ENCODE measurements around the gene DCLK3.

DCLK3 gene, protein sequence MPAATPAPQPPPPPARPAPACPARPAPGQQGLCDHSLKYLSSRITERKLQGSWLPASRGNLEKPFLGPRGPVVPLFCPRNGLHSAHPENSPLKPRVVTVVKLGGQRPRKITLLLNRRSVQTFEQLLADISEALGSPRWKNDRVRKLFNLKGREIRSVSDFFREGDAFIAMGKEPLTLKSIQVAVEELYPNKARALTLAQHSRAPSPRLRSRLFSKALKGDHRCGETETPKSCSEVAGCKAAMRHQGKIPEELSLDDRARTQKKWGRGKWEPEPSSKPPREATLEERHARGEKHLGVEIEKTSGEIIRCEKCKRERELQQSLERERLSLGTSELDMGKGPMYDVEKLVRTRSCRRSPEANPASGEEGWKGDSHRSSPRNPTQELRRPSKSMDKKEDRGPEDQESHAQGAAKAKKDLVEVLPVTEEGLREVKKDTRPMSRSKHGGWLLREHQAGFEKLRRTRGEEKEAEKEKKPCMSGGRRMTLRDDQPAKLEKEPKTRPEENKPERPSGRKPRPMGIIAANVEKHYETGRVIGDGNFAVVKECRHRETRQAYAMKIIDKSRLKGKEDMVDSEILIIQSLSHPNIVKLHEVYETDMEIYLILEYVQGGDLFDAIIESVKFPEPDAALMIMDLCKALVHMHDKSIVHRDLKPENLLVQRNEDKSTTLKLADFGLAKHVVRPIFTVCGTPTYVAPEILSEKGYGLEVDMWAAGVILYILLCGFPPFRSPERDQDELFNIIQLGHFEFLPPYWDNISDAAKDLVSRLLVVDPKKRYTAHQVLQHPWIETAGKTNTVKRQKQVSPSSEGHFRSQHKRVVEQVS

DNA sequence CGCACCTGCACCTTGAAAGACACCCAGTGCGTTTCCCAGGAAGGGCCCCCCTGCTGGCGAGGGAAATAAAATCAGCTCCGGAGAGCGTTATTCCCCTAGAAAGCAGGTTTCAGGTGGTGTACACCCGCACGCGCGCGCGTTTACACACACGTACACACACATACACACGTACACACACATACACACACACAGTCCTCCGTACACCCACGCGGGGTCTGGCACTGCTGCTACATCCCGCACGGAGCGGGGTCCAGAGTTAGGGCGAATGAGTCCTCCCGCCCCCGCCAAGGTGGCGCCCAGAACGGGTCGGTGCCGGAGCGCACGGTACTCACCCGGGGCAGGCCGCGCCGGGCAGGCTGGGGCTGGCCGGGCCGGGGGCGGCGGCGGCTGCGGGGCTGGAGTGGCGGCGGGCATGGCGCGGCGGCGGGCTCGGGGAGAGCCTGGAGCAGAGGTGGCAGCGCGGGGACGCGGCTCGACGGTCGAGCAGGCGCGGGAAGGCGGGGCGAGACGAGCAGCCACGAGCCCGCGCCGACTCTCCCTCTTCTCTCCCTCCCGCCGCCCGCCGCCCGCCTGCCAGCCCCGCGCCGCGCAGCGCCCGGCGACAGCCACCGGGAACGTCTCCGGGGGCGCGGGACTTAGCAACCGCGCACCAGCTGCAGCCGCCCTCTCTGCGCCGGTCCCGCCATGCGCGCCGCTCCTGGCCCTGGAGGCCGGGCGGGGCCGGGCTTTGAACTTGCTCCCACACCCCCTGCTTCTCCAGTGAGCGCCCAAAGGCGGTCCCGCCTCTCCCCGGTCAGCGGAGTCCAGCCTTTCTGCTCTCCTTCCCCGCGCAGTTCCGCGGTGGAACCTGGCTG, at the start of gene DCLK3:
Gene DCLK3 (minus strand): TSS at position 704 of the 854 bp plus-strand sequence. CDS start 290 bp downstream, at position 414.
- DNase-seq, result no peak

DNA sequence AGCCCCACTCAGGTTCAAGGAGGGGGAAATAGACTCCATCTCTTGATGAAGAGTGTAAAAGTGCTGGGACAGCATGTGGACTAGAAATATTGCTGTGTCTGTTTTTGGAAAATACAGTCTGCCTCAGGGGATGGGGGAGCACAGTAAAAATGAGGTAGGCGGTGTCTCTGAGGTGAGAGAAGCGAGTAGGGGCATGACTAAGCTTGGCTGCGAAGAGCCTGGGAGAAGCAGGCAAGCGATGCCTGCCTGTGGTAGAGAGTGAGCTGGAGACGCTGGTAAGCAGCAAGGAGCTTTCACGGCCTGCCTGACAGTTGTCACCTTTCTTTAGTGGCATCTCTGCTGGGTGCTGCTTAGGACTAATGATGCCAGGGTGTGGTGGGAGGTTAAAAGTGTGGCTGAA, 49.0 kb upstream of the DCLK3 start:
- no peak for DNase-seq

DNA sequence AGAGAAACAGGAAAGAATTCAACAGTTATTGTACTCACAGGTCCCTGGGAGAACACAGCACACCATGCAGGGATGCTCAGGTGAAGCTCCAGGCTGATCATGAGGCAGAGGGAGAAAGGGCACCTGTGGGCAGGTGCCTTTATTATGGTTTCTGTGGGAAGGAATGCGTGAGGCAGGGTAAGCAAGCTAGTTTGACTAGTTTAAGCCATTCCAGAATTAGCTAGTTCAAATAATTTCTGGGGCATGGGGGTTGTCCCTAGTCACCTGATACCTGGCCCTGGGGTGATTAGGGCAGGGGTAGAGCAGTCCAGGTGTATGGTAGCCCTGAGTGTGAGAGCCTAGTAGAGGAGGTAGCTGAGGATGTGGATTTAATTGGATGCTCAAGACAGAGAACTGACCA, 47.9 kb upstream of the DCLK3 start:
- DNase-seq, result no peak

DNA sequence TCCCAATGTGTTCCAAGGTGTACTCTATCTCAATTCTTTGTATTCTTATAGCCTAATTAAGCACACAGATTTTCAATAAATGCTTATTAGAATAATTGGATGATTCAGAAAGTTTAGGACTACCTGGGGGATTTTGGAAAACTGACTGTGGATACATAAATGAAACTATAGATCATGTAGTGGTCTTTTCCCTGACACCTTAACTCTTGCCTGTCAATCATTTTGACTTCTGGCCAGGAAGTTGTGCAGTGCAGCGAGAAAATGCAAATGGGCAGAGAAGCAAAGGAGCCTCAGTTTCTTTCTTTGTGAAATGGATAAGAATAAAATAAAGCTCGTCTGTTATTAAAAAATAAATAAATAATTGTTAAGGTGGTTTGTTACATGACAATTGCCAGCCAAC, 47.4 kb upstream of the DCLK3 start:
- DNase-seq, result no peak

DNA sequence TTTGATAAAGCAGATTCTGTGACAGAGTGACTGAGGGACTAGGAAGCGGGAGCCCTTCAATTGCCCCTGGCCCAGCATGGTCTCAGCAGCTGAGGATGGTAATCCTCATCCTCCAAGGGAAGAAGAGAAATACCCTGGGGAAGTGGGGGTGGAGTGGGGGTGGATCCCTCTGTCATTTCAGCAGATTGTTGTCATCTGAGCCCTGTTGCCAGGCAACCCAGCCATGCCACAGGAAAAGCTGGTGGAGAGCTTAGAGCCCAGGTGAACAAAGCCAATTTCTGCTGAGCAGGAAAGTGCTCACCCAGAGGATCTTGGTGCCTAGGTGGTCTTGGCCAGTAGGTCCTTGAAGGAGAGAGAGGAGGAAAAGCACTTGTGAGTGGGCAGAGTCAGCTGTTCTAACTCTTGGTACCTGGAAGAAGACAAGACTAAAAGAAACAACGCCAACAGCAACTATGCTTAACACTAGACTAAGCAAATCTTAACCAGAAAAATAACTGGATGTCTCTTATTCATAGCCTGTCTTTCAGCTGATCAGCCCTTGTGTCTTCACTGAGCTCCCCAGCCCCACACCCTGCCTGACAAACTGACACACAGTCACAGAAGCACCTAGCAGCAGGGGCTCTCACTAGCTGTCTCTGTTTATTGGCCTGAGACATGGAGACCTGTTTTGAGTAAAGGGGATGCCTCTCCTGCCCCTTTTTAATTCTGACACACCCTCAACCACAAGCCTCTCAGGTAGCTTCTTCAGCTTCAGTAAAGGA, 40.1 kb upstream of the DCLK3 start:
- no peak for DNase-seq

DNA sequence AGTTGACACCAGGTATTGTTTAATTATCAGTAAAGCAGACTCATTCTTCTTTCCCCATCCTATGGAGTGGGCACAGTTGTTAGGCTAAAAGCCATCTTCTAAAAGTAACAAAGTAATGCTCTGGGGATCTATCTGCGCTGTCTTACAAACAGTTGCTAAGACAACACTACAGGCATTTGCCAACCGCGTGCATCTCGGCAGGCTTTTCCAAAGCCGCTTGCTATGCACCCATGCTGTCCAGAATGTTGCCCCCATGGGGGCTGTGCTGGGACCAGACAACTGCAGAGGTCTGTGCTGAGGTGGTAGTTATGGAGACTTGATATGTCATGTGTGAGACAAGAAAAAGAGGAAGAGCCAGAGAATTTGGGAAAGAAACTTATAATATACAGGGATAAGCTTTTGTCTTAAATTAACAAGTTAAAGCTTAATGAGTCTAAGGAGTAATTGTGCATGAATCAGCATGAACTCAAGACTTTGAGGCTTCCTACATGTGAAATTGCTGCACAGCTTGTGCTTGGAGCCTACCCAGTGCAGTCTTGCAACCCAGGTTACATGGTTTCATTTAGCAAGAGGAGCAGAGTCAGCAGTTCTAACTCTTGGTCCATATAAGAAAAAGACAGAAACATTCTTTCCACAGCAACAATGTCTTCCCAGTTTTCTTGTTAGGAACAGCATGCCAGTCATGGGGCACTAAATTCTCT, 38.9 kb upstream of the DCLK3 start:
- DNase-seq, result no peak

DNA sequence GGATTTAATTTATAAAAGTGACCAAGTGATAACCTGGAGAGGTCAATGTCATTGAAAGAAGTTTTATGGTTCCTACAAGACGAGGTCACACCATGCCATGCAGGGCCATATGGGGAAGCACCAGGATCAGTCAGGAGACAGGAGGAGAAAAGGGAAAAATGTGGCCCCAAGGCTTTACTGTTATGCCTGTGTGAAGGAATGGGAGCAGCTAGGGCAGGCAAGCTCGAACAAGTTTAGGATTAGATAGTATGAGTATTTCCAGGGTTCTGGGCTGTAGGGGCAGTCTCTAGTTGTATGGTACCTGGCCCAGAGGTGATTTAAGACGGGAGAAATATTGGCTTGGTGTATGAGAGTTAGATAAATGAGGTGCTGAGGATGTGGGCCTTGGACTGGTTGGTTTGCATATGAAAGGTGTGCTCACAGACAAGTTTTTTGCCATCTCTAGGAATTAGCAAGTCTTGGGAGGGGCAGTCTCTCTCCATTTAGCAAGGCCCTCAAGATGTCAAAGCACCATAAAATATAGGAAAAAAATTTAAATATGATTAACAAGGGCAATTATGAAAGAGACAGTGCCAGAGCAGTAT, 36.3 kb upstream of the DCLK3 start:
- no peak for DNase-seq

DNA sequence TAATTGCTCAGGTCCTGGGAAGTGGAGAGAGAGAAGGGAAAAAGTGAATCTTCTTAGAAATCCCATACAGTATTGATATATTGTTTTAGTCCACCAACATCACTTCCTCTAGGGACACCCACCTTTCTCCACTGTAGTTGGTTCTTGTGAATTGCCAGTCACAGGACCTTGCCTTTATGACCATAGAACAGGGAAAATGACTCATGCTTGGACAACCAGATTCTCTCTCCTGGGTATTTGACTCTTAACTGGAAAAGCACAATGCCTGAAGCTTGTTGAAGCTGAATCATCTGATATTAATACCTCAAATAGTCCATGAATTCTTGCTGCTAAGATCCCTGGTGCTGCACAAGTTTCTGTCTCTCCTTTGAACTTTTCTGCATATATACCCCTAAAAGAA, 32.5 kb upstream of the DCLK3 start:
- DNase-seq, result no peak

DNA sequence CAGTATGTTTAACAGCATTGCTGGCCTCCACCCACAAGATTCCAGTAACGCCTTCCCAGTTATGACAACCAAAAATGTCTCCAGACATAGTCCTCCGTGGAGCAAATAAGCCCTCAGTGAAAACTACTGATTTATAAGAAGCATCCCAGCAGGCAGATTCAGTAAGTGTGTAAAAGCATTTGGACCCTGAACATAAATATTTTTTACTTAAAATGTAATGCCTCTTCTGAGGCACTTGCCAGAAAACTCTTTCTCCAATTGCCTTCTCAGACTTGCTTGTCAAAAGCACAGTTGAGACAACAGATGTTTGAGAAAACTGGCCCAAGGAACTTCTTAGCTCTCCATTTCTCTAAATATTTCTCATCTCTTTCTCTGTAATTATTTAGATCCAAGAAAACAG, 31.8 kb upstream of the DCLK3 start:
- DNase-seq, result no peak

DNA sequence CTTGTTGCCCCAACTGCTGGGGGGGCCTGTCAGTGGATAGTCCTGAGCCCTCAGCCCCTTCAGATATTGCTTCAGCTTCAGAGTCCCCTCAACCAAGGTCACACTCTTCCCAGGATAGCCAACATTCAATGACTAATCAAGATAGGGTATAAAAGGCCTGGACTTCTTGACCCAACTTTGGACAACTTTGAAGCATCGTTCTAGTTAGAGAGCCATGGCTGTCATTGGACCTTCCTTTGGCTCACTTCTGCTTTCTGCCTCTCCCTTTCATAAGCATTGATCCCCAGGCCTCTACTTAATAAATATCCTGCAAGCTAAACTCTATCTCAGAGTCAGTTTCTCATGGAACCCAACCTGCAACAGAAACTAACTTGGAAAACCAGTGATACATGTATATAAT, 31.3 kb upstream of the DCLK3 start:
- DNase-seq, result no peak

DNA sequence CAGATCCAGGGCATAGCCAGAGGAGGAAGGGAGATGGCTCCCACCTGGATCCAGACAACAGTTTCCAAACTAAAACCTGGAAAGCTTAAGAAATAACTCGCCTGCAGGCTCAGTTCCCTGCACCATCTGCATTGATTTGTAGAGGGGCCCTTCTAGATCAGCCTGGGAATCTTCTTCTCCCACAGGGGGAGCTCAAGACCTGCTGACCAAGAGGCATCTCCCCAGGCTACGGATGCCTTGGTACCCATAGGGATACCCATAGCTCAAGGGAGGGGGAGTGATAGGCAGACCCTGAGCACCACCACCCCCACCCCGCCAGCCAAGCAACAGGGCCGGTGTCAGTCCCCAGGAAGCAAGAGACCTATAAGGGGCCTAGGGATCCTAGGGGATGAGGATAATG, 28.0 kb upstream of the DCLK3 start:
- DNase-seq, result no peak

DNA sequence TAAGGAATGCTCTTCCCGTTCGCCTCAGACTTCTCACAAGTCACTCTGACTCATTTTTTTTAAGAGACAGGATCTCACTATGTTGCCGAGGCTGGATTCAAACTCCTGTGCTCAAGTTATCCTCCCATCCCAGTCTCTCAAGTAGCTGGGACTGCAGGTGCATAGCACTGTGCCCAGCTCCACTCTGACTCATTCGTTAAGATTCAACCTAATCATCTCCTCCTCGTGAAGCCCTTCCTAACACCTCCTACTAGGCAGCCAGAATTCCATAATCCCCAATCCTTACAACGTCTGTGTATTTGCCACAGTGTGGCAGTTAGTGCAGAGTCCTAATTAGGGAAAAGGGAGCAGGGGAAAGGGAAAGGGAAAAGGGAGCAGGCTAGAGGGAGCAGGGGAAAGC, 26.4 kb upstream of the DCLK3 start:
- DNase-seq, result no peak

DNA sequence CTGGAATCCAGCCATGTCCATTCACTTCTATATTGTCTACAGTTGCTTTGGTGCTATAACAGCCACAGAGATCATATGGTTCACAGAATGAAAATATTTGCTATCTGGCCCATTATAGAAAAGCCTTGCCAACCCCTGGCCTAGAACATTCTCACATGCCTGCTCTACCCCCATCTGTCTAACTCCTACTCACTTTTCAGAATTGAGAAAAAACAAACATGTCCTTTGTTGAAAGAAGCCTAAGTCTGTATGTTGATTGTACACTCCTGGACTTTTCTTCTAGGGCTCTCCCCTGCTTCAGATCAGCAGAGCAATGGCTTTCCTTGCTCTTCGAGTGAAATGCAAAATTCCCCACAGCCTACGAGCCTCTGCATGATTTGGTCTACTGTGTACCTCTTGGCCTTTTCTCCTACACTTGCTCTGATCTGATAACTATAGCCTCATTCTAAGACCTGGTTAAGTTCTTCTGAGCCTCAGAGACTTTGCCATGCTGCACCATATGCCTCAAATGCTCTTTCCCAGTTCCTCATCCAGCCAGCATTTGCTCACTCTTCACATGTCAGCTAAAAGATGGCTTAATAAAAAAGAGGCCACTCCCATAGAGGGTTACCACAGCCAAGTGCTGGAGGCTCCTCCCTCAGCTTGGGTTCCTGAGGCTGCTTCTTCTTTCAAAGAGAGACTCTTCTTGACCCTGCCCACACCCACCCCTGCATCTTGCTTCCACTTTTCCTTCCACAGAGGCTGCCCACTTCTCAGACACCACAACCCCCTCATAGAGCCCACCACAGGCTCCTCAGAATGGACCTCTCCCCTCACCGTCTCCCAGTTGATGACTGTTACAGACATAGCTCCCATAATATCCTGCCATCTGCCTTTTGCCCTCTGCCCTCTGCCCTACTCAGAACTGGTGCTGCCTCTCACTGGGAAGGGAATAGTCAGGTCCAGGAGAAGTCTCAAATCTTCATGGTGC, 22.9 kb upstream of the DCLK3 start:
- no peak for DNase-seq

DNA sequence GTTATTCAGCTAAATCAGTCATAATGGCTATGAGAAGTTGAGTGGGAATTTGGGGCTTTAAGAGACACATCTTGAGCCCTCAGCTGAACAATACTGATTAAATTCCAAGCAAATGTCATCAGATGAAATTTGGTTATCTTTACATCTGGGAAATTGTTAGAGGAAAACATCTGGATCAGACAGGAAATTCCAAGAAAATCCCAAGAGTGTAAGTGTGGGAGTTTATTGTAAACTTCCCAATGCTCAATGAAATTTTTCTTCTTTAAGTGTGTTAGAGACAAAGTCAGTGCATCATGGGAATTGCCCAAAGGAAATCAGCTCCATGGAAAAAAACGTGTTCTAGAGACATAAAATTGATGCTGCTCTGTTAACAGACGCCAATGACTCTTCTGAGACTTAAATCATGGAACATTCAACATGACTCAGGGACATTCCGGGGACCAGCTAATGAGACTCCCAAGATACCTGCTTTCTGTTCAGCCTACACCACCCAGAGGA, 19.8 kb upstream of the DCLK3 start:
- no peak for DNase-seq

DNA sequence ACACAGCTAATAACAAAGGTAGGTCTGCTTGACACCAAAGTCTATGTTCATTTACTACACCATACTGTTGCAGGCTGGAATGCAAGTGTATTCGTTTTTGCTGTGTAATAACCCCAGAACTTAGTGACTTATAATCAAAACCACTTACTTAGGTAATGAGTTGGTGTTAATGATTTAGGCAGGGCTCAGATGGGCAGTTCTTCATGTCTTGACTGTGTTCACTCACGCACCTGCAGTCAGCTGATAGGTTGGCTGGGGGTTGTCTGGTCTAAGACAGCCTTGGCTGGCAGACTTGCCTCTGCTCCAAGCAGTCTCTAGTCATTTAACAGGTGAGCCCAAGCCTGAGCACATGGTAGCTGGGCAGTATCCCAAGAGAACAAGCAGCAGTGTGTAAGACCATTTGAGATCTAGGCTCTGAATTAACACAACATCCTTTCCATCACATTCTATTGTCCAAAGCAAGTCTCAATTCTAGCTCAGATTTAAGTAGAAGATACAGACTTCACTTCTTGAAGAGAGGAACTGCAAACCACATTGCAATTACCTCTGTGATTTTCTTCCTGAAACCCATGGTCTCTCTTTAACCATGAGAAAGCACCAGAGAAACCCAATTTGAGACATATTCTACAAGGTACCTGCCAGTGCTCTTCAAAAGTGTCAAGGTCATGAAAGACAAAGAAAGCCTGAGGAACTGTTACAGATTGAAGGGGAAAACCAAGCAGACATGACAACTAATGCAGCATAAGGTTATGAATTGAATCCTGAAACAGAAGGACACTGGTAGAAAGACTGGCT, 13.3 kb upstream of the DCLK3 start:
- no peak for DNase-seq

DNA sequence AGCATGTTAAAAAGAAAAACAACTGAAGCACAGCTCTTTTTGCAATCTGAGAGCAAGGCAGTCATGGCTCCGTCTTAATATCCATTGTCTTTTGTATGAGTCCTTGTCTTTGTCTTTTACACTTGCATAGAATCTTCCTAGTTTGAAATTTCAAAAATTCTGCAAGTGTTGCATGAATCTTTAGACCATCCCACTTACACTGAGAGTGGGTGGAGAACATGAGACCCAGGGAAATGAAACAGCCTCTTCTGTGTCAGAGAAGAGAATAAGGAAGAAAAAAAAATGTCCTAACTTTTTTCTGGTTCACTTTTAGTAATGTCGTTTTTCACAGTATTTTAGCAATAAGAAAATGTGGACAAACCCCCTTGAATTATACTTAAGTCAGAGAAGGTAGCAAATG, 12.1 kb upstream of the DCLK3 start:
- no peak for DNase-seq

DNA sequence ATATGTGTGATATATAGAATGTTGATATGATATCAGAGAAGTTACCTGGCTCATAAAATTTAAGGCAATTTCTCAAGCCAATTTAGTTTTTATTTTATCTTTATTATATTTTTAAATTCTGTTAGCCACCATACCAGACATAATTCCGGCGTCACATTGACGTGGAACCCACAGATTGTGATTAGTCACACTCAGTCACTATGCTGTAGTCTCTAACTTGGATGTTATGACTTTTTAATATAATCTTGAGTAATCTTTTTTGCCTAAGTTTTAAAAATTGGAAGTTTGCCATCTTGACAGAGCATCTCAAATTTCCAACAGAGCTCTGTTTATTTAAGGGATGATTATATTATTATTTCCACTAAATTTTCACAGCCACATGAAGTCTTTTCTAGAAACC, 9.7 kb upstream of the DCLK3 start:
- DNase-seq, result no peak

DNA sequence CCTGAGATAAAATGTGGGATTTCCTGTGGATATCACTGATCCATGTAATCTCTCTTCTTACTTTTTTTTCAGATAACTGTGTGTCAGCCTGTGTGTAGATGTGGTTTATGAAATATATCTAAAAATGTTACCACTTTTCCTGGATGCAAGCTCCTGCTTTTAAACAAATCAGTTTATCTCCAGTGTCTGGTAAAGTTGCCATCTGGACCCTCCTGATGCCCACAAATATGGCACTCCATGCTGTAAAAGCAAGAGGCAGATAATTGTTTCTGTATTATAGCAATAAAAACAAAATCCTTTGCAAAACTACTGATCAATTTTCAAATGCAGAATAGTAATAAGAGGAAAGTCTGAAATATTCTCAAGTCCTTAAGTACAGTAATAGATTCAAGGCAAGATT, 7.6 kb upstream of the DCLK3 start:
- no peak for DNase-seq

DNA sequence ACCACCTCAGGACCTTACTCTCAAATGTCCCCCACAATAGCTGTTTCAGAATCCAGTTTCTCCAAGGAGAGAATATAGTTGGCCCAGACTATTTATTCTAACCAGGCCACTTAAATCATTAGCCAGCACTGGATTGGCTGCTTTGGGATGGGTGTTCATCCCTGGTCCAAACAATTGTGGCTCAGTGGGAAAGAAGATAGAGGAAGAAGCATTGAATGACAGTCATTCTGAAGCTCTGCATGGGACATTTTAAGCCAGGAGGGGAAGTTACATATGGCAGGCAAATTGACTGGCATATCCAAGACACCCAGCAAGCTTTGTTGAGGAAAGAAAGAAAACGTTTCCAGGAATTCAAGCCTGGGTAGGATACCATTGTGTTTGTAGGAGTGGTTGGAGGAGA, 5.6 kb upstream of the DCLK3 start:
- no peak for DNase-seq

Measured in NCI-H1092 (cell line).